WERI-Rb-1 (cell line): ENCODE data around the gene IPO4.
A peak's percentile ranks its signal among the peaks of the same experiment; 100 is the strongest.

Experiments used
- DNase-seq: peaks from one replicate; pipeline ENCODE4 v3.0.0-alpha.2; 2020
- H3K27ac ChIP-seq: fragments of 250-450 bp; sonication (Bioruptor Pico); 2 replicates; pipeline ENCODE4 v1.5.1; 2020; ENCODE audit warnings: mild to moderate bottlenecking, moderate library complexity
- H3K27me3 ChIP-seq: fragments of 250-450 bp; sonication (Bioruptor Pico); 2 replicates; pipeline ENCODE4 v1.5.1; 2021; ENCODE audit warnings: mild to moderate bottlenecking, low read depth, moderate library complexity; ENCODE audit not compliant: insufficient read depth, severe bottlenecking
- H3K36me3 ChIP-seq: fragments of 250-450 bp; sonication (Bioruptor Pico); 2 replicates; pipeline ENCODE4 v1.5.1; 2020; ENCODE audit warnings: mild to moderate bottlenecking, moderate library complexity
- H3K4me3 ChIP-seq: 2 replicates; pipeline ENCODE4 v1.5.1; 2011; ENCODE audit warnings: low read depth, mild to moderate bottlenecking, control low read depth, low read length
- H3K9me3 ChIP-seq: fragments of 250-450 bp; sonication (Bioruptor Pico); 2 replicates; pipeline ENCODE4 v1.5.1; 2021; ENCODE audit warnings: mild to moderate bottlenecking, moderate library complexity; ENCODE audit not compliant: severe bottlenecking
- CTCF ChIP-seq: IDR thresholded peaks from 2 replicates; pipeline ENCODE4 v1.5.1; 2011; ENCODE audit warnings: low read depth, mild to moderate bottlenecking, control low read depth, inconsistent platforms, low read length

The IPO4 gene

DNA sequence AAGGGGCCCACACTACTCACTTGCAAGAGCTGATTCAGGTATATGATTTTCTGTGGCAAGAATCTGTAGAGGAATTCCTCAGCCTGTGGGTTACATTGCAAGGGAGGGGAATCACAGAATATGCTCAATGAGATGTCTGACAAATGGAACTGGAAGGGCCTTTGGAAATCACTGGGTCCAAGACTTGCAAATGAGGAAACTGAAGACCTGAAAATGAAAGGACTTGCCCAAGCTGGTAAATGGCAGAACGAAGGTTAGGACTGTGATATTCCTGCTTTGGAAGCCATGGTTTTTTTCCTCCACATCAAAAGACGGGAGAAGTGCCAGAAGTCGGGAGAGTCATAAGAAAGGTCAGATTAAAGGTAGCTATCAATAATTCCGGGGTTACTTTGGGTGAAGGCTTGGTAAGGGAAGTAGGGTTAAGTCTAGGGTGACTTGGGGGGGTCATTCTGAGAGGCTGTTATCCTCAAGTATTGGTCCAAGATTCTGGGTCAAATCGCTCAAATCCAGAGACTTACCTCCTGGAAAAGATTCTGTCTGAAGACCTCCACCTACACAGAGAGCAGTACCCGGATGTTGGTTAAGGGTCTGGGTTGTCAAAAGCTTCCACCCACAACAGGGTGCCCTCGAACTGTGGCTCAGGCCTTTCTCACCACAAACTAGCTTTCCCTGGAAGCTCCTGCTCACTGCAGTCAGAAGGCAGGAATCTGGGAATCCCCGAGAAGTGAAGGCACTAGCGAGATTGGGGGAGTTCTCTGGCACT, 42.7 kb downstream of the IPO4 start:
- peak overlapping the region; percentile 60 for H3K4me3 ChIP-seq
- no peaks in the 10 kb centered on the region for H3K9me3 ChIP-seq
- peak overlapping the region; percentile 76 for H3K27ac ChIP-seq
- H3K36me3 ChIP-seq: peaks cover 40% of the 10 kb centered on the region
- no peaks in the 10 kb centered on the region for H3K27me3 ChIP-seq
- no peak for DNase-seq
- TF ChIP-seq CTCF: no peak

GRCh38 chr14:24145219-24145618, 43.4 kb downstream of the IPO4 start:
- H3K9me3 ChIP-seq: no peaks in the 10 kb centered on the region
- peaks cover 35% of the 10 kb centered on the region for H3K36me3 ChIP-seq
- no peak overlapping the region for H3K4me3 ChIP-seq
- TF ChIP-seq CTCF: no peak
- no peak for DNase-seq
- no peaks in the 10 kb centered on the region for H3K27me3 ChIP-seq
- no peak overlapping the region for H3K27ac ChIP-seq

GRCh38 chr14:24144451-24144850, 44.2 kb downstream of the IPO4 start:
- TF ChIP-seq CTCF: no peak
- Histone ChIP-seq H3K4me3 (no peak overlapping the region), H3K36me3 (peaks cover 32% of the 10 kb centered on the region), H3K9me3 (no peaks in the 10 kb centered on the region), H3K27me3 (no peaks in the 10 kb centered on the region), H3K27ac (no peak overlapping the region)
- no peak for DNase-seq

- Histone ChIP-seq H3K27ac (no peak overlapping the region), H3K36me3 (peaks cover 32% of the 10 kb centered on the region), H3K9me3 (no peaks in the 10 kb centered on the region), H3K4me3 (no peak overlapping the region), H3K27me3 (no peaks in the 10 kb centered on the region)
- no peak for DNase-seq
- no peak for TF ChIP-seq CTCF
These were observed 45.1 kb downstream of the IPO4 start for GRCh38 chr14:24143511-24143910.

GRCh38 chr14:24141097-24141880, 47.3 kb downstream of the IPO4 start, which contains the start of gene EMC9:
TSS of gene EMC9 (minus strand) at chr14:24141591. CDS start at chr14:24141304, 287 bp downstream.
- peak within 1 kb of the TSS; percentile 87 for H3K4me3 ChIP-seq
- no peaks in the 10 kb centered on the region for H3K27me3 ChIP-seq
- H3K9me3 ChIP-seq: no peaks in the 10 kb centered on the region
- peak; percentile 100 for DNase-seq
- peaks cover 44% of the 10 kb centered on the region for H3K36me3 ChIP-seq
- peak; percentile 39 for TF ChIP-seq CTCF
- H3K27ac ChIP-seq: peak within 1 kb of the TSS; percentile 96
